Measurements from ENCODE around the gene PCED1B. TPM values are rescaled to one million over a fixed set of nuclear protein-coding genes. Genes with fewer than 3 reads are reported as not detected.
"Not testable (repeated sequence)": the region's sequence is repeated elsewhere in the genome, so short reads cannot be mapped to it uniquely, and the experiment has no call there.

Gene PCED1B
- total and polyA plus RNA-seq, 5 donors = 1.3 to 2.3 (median 1.3) TPM

DNA sequence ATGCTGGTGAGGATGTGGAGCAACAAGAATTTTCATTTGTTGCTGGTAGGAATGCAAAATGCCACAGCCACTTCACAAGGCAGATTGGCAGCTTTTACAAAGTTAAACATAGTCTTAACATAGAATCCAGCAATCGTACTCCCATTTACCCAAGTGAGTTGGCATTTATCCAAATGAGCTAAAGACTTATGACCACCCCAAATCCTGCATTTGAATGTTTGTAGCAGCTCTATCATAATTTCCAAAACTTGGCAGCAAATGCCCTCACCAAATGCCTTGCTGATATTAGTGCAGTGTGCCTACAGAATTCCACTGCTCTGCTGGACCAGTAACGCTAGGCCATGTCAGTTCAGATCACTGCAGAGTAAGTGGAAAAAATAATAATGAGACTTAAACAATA lies 121.0 kb downstream of the PCED1B start:
- DNase-seq (no peak), ATAC-seq (no peak)
- Histone ChIP-seq H3K9me3 (ENCODE audit: control insufficient read depth, low read length) (no peaks in the 10 kb centered on the region), H3K27ac (ENCODE audit: low read length) (no peak overlapping the region), H3K4me1 (ENCODE audit: control insufficient read depth, insufficient read depth, low read length) (no peaks in the 10 kb centered on the region), H3K4me3 (ENCODE audit: low read length) (no peak overlapping the region), H3K27me3 (ENCODE audit: control insufficient read depth, insufficient read depth) (no peaks in the 10 kb centered on the region)
- intact Hi-C loops (cut with DNase I) = no loop called here
- 72% methylated on average over 2 of the region's 2 CpGs for WGBS

DNA sequence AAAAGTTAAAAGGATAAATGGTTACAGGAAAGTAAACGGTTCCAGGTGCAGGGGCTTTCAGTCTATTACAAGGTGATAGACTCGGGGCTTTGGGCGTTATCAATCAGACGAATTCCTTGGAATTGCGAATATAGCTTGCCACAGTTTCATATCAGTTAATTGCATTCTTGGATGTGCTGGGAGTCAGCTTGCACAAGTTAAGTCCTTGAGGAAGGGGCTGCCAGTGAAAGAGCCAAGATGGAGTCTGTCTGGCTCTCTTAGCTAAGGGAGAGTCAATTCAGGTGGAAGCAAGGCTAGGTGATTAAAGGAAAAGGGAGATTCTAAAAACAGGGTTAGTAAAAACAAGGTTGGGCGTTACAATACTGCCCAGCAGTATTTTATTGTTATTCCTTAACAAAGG lies 121.8 kb downstream of the PCED1B start:
- H3K4me3 ChIP-seq (ENCODE audit: low read length); DNase-seq; H3K4me1 ChIP-seq (ENCODE audit: control insufficient read depth, insufficient read depth, low read length); H3K27ac ChIP-seq (ENCODE audit: low read length); intact Hi-C loops (cut with DNase I); ATAC-seq; H3K9me3 ChIP-seq (ENCODE audit: control insufficient read depth, low read length); H3K27me3 ChIP-seq (ENCODE audit: control insufficient read depth, insufficient read depth): not testable (repeated sequence)
- 73% methylated on average over 6 of the region's 6 CpGs for WGBS

DNA sequence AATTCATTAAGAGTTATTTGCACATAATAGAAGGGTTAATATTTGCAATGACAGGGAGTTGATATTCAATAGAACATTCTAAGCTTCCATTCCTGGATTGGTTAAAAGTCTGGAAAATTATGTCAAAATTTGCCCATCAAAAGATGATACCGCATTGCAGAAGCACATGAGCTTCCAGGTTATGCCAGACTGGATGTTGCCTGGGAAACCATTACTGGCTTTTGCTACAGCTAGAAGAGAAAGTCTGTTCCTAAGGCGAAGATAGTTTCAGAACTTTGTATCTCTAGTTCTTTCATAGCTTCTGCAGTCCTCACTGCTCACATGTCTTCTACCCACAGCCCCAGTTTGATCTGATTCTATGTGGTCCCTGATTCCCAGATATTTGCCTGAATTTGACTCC lies 122.8 kb downstream of the PCED1B start:
- intact Hi-C loops (cut with DNase I) = no loop called here
- no peak overlapping the region for H3K4me3 ChIP-seq (ENCODE audit: low read length)
- H3K27ac ChIP-seq (ENCODE audit: low read length) = no peak overlapping the region
- no peak for DNase-seq
- ATAC-seq = no peak
- 74% methylated on average over 2 of the region's 2 CpGs for WGBS
- H3K9me3 ChIP-seq (ENCODE audit: control insufficient read depth, low read length) = no peaks in the 10 kb centered on the region
- no peaks in the 10 kb centered on the region for H3K27me3 ChIP-seq (ENCODE audit: control insufficient read depth, insufficient read depth)
- no peaks in the 10 kb centered on the region for H3K4me1 ChIP-seq (ENCODE audit: control insufficient read depth, insufficient read depth, low read length)

DNA sequence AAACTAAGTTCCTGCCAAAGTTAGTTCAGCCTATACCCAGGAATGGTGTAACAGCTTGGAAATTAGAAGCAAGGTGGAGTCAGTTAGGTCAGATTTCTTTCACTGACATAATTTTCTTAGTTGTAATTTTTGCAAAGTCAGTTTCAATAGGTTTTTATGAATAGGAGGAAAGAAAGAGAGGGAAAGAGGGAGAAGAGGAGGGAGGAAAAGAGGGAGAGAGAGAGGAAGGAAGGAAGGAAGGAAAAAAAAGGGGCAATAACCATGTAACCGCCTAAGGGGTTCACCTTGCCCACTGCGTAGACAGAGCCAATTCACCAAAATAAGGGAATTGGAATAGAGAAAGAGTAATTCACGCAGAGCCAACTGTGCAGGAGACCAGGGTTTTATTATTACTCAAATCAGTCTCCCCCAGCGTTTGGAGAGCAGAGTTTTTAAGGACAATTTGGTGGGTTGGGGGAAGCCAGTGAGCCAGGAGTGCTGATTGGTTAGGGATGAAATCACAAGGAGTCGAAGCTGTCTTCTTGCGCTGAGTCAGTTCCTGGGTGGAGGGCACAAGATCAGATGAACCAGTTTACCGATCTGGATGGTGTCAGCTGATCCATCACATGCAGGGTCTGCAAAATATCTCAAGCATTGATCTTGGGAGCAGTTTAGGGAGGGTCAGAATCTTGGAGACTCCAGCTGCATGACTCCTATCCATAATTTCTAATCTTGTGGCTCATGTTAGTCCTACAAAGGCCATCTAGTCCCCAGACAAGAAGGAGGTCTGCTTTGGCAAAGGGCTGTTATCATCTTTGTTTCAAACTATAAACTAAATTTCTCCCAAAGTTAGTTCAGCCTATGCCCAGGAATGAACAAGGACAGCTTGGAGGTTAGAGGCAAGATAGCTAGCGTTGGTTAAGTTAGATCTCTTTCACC lies 126.4 kb downstream of the PCED1B start:
- intact Hi-C loops (cut with DNase I) = no loop called here
- DNase-seq (no peak), ATAC-seq (no peak)
- H3K9me3 ChIP-seq (ENCODE audit: control insufficient read depth, low read length) = no peaks in the 10 kb centered on the region
- H3K4me3 ChIP-seq (ENCODE audit: low read length) = no peak overlapping the region
- no peaks in the 10 kb centered on the region for H3K27me3 ChIP-seq (ENCODE audit: control insufficient read depth, insufficient read depth)
- H3K27ac ChIP-seq (ENCODE audit: low read length) = no peak overlapping the region
- no peaks in the 10 kb centered on the region for H3K4me1 ChIP-seq (ENCODE audit: control insufficient read depth, insufficient read depth, low read length)
- WGBS = 55% methylated on average over 8 of the region's 8 CpGs

DNA sequence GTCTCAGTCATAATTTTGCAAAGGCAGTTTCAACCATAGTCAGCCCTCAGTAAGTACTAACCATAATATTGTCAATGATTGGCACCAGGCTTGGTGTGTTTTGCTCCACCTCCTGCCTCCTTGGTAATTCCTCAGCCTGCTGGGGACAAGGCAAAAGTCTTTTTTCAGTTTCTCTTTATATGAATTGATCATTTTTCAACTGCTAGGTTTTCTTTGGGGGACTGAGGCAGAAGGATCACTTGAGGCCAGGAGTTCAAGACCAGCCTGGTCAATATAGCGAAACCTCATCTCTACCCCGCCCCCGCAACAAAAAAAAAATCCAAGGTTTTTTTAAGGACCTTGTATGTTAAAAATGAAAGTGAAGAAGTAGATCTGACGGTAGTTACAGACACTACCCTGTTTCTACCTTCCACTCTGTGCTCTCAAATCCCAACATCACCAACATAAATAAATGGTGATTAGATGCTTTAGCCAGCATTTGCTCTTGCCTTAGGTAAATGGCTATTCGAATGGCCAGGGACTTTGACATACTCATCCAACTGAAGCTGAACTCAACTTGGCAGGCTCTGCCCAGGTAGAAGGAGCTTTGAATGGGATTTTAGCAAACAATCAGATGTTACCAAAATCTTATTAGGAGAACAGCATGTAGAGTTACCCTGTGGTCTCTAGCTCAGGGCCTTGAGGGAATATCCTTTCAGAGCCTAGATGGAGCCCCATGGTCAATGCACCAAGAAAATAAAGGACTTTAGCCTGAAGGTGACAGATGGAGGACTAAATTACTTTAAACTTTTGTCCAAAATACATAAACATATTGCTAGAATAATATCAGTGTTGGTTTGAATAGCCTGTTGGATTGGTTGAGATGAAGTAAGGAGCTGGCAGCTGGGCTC lies 127.3 kb downstream of the PCED1B start:
- H3K4me1 ChIP-seq (ENCODE audit: control insufficient read depth, insufficient read depth, low read length) = no peaks in the 10 kb centered on the region
- H3K9me3 ChIP-seq (ENCODE audit: control insufficient read depth, low read length) = no peaks in the 10 kb centered on the region
- intact Hi-C loops (cut with DNase I) = no loop called here
- no peak for DNase-seq
- 91% methylated on average over 5 of the region's 5 CpGs for WGBS
- no peaks in the 10 kb centered on the region for H3K27me3 ChIP-seq (ENCODE audit: control insufficient read depth, insufficient read depth)
- ATAC-seq = no peak
- H3K4me3 ChIP-seq (ENCODE audit: low read length) = no peak overlapping the region
- H3K27ac ChIP-seq (ENCODE audit: low read length) = no peak overlapping the region

DNA sequence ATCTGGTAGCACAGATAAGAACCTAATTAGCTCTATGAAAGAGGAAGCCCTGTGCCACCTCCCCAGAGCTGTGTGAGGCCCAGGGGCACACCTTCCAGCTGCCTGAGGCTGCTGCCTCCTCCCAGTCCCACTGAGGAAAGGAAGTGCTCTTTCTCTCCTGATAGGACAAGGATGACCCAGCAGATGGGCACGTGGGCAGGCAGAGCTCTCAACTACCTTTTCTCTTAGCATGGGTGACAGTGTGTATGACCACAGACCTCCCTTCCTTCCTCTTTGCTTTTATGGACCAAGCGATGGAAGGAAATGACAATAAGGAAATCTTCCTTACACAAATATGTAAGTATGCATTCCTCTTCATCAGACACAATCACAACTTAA lies 127.9 kb downstream of the PCED1B start:
- Histone ChIP-seq H3K27ac (ENCODE audit: low read length) (no peak overlapping the region), H3K27me3 (ENCODE audit: control insufficient read depth, insufficient read depth) (no peaks in the 10 kb centered on the region), H3K9me3 (ENCODE audit: control insufficient read depth, low read length) (no peaks in the 10 kb centered on the region), H3K4me3 (ENCODE audit: low read length) (no peak overlapping the region), H3K4me1 (ENCODE audit: control insufficient read depth, insufficient read depth, low read length) (no peaks in the 10 kb centered on the region)
- DNase-seq (peak in 2 of 3 donors; percentile 42 to 55), ATAC-seq (peak; percentile 41 to 44)
- intact Hi-C loops (cut with DNase I) = no loop called here
- 42% methylated on average over 2 of the region's 2 CpGs for WGBS

DNA sequence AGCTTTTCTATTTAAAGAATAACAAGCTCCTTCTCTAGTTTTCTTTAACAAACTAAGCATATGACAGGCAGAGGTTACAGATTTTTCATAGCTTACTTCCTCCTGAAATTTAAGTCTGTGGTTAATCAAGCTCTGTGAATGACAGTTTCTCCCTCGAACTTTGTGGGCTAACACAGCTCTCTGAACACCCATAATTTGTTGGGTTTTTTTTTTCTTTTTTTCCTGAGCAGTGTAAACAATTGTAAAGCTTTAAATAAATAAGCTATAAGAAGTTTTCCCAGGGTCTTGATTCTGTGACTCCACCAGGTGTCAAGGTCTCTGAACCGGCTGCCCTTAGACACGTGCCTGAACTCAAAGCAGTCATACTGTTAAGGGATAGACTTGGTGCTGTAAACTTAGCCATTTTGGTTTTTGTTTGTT lies 128.4 kb downstream of the PCED1B start:
- Histone ChIP-seq H3K4me3 (ENCODE audit: low read length) (no peak overlapping the region), H3K9me3 (ENCODE audit: control insufficient read depth, low read length) (no peaks in the 10 kb centered on the region), H3K4me1 (ENCODE audit: control insufficient read depth, insufficient read depth, low read length) (no peaks in the 10 kb centered on the region), H3K27ac (ENCODE audit: low read length) (no peak overlapping the region), H3K27me3 (ENCODE audit: control insufficient read depth, insufficient read depth) (no peaks in the 10 kb centered on the region)
- ATAC-seq (no peak), DNase-seq (no peak)
- 68% methylated on average over 3 of the region's 3 CpGs for WGBS
- intact Hi-C loops (cut with DNase I) = no loop called here

DNA sequence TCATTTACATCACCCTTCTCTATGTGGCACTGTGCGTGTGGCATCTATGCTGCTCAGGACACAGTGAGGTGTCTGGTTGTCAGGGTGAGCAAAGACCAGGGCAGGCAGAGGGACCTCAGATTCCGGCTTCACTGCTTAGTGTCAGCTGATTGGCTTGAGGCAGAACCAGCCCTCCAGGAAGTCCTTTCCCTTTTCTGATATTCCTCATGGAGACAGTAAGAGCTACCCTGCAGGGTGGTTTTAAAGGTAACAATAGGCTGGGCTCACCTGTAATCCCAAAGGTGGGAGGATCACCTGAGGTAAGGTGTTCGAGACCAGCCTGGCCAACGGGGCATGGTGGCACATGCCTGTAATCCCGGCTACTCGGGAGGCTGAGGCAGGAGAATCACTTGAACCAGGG lies 129.6 kb downstream of the PCED1B start:
- Histone ChIP-seq H3K27me3 (ENCODE audit: control insufficient read depth, insufficient read depth) (no peaks in the 10 kb centered on the region), H3K4me1 (ENCODE audit: control insufficient read depth, insufficient read depth, low read length) (no peaks in the 10 kb centered on the region), H3K27ac (ENCODE audit: low read length) (no peak overlapping the region), H3K4me3 (ENCODE audit: low read length) (no peak overlapping the region), H3K9me3 (ENCODE audit: control insufficient read depth, low read length) (no peaks in the 10 kb centered on the region)
- ATAC-seq = no peak
- intact Hi-C loops (cut with DNase I) = no loop called here
- no peak for DNase-seq
- 95% methylated on average over 6 of the region's 6 CpGs for WGBS

DNA sequence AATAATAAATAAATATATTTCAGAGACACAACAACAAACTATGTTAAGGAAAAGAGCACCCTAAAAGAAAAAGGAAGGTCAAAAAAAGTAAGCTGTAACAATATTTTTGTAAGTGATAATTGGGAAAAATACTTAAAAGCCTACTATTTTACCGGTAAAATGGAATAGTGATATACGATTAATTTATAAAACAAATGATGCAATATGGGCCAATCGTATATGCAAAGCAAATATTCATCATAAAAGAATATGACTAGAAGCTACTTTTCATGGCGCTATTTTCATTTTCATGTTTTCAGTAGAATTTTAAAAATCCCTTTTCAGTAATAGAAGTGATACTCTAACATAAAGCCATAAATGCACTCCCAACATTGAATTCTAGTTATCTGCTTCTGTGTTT lies 131.4 kb downstream of the PCED1B start:
- Histone ChIP-seq H3K4me3 (ENCODE audit: low read length) (no peak overlapping the region), H3K27me3 (ENCODE audit: control insufficient read depth, insufficient read depth) (no peaks in the 10 kb centered on the region), H3K4me1 (ENCODE audit: control insufficient read depth, insufficient read depth, low read length) (no peaks in the 10 kb centered on the region), H3K27ac (ENCODE audit: low read length) (no peak overlapping the region), H3K9me3 (ENCODE audit: control insufficient read depth, low read length) (no peaks in the 10 kb centered on the region)
- DNase-seq = no peak
- ATAC-seq = no peak
- 97% methylated on average over 4 of the region's 4 CpGs for WGBS
- intact Hi-C loops (cut with DNase I) = no loop called here

DNA sequence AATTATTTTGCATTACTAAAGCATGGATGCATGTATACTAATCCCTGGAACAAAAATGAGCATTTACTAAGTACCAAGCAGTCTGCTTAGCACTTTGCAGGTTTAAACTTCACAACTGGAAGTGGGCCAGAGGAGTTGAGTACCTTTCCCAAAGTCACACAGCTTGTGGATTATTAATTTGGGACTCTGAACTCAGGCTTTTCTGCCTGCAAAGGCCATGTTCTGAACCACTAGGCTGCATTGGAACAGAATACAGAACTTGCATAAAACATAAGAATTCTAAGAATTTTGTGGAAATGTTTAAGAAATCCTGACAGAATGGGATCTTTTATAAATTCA lies 133.2 kb downstream of the PCED1B start:
- no peak for ATAC-seq
- Histone ChIP-seq H3K27ac (ENCODE audit: low read length) (no peak overlapping the region), H3K4me1 (ENCODE audit: control insufficient read depth, insufficient read depth, low read length) (no peaks in the 10 kb centered on the region), H3K9me3 (ENCODE audit: control insufficient read depth, low read length) (no peaks in the 10 kb centered on the region), H3K4me3 (ENCODE audit: low read length) (no peak overlapping the region), H3K27me3 (ENCODE audit: control insufficient read depth, insufficient read depth) (no peaks in the 10 kb centered on the region)
- intact Hi-C loops (cut with DNase I) = no loop called here
- no peak for DNase-seq

DNA sequence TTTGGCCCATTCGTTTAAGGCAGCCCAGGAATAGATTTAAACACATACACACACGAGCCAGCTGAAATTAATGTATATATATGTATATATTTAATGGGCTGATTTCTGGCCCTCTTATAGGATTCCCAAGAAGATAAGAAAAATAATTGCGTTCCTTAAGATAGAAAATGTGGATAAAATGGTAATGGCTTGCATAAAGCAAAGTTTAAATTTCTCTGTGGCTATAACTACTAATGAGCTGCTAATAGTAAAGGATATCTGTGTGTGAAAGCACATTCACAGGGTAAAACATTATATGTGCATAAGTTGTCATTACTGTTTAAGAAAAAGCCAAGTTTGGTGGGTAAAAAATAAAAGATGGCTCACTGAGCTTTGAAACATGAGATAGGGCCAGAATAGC lies 134.0 kb downstream of the PCED1B start:
- no peak overlapping the region for H3K4me3 ChIP-seq (ENCODE audit: low read length)
- H3K27me3 ChIP-seq (ENCODE audit: control insufficient read depth, insufficient read depth) = no peaks in the 10 kb centered on the region
- 76% methylated on average over 3 of the region's 3 CpGs for WGBS
- ATAC-seq = no peak
- no peaks in the 10 kb centered on the region for H3K9me3 ChIP-seq (ENCODE audit: control insufficient read depth, low read length)
- intact Hi-C loops (cut with DNase I) = no loop called here
- no peak overlapping the region for H3K27ac ChIP-seq (ENCODE audit: low read length)
- H3K4me1 ChIP-seq (ENCODE audit: control insufficient read depth, insufficient read depth, low read length) = no peaks in the 10 kb centered on the region
- DNase-seq = no peak

All from right cardiac atrium (tissue), 5 donors.